ENCODE data around the gene SLC7A11. TPM values are rescaled to one million over a fixed set of nuclear protein-coding genes. Genes with fewer than 3 reads are reported as not detected.

The SLC7A11 gene
- total and polyA plus RNA-seq, 2 experiments from 2014 or later, result 10.0 to 33.9 TPM

DNA sequence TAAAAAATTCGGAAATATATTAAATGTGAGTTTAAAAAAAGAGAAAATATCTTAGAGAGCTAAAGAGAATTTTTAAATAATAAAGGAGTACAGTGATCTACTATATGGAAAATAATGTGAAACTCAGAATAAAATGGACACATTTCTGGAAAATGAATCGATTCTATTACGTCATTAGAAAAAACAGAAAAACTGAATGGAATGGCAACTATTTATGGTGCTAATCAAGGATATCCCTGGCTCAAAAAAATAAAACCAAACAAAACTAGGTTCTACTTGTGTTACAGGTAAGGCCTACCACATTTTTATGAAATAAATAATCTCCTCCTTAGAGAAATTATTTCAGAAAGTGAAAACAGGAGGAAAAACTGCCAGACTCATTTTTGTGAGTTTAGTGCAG lies 5.5 kb upstream of the SLC7A11 start (continued):
- TF ChIP-seq, protein P1, sequence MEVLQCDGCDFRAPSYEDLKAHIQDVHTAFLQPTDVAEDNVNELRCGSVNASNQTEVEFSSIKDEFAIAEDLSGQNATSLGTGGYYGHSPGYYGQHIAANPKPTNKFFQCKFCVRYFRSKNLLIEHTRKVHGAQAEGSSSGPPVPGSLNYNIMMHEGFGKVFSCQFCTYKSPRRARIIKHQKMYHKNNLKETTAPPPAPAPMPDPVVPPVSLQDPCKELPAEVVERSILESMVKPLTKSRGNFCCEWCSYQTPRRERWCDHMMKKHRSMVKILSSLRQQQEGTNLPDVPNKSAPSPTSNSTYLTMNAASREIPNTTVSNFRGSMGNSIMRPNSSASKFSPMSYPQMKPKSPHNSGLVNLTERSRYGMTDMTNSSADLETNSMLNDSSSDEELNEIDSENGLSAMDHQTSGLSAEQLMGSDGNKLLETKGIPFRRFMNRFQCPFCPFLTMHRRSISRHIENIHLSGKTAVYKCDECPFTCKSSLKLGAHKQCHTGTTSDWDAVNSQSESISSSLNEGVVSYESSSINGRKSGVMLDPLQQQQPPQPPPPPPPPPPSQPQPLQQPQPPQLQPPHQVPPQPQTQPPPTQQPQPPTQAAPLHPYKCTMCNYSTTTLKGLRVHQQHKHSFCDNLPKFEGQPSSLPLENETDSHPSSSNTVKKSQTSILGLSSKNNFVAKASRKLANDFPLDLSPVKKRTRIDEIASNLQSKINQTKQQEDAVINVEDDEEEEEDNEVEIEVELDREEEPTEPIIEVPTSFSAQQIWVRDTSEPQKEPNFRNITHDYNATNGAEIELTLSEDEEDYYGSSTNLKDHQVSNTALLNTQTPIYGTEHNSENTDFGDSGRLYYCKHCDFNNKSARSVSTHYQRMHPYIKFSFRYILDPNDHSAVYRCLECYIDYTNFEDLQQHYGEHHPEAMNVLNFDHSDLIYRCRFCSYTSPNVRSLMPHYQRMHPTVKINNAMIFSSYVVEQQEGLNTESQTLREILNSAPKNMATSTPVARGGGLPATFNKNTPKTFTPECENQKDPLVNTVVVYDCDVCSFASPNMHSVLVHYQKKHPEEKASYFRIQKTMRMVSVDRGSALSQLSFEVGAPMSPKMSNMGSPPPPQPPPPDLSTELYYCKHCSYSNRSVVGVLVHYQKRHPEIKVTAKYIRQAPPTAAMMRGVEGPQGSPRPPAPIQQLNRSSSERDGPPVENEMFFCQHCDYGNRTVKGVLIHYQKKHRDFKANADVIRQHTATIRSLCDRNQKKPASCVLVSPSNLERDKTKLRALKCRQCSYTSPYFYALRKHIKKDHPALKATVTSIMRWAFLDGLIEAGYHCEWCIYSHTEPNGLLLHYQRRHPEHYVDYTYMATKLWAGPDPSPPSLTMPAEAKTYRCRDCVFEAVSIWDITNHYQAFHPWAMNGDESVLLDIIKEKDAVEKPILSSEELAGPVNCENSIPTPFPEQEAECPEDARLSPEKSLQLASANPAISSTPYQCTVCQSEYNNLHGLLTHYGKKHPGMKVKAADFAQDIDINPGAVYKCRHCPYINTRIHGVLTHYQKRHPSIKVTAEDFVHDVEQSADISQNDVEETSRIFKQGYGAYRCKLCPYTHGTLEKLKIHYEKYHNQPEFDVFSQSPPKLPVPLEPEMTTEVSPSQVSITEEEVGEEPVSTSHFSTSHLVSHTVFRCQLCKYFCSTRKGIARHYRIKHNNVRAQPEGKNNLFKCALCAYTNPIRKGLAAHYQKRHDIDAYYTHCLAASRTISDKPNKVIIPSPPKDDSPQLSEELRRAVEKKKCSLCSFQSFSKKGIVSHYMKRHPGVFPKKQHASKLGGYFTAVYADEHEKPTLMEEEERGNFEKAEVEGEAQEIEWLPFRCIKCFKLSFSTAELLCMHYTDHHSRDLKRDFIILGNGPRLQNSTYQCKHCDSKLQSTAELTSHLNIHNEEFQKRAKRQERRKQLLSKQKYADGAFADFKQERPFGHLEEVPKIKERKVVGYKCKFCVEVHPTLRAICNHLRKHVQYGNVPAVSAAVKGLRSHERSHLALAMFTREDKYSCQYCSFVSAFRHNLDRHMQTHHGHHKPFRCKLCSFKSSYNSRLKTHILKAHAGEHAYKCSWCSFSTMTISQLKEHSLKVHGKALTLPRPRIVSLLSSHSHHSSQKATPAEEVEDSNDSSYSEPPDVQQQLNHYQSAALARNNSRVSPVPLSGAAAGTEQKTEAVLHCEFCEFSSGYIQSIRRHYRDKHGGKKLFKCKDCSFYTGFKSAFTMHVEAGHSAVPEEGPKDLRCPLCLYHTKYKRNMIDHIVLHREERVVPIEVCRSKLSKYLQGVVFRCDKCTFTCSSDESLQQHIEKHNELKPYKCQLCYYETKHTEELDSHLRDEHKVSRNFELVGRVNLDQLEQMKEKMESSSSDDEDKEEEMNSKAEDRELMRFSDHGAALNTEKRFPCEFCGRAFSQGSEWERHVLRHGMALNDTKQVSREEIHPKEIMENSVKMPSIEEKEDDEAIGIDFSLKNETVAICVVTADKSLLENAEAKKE (CRISPR knock-in tag; IDR thresholded peaks at IDR 0.05), result no peak
- TF ChIP-seq, protein P2, sequence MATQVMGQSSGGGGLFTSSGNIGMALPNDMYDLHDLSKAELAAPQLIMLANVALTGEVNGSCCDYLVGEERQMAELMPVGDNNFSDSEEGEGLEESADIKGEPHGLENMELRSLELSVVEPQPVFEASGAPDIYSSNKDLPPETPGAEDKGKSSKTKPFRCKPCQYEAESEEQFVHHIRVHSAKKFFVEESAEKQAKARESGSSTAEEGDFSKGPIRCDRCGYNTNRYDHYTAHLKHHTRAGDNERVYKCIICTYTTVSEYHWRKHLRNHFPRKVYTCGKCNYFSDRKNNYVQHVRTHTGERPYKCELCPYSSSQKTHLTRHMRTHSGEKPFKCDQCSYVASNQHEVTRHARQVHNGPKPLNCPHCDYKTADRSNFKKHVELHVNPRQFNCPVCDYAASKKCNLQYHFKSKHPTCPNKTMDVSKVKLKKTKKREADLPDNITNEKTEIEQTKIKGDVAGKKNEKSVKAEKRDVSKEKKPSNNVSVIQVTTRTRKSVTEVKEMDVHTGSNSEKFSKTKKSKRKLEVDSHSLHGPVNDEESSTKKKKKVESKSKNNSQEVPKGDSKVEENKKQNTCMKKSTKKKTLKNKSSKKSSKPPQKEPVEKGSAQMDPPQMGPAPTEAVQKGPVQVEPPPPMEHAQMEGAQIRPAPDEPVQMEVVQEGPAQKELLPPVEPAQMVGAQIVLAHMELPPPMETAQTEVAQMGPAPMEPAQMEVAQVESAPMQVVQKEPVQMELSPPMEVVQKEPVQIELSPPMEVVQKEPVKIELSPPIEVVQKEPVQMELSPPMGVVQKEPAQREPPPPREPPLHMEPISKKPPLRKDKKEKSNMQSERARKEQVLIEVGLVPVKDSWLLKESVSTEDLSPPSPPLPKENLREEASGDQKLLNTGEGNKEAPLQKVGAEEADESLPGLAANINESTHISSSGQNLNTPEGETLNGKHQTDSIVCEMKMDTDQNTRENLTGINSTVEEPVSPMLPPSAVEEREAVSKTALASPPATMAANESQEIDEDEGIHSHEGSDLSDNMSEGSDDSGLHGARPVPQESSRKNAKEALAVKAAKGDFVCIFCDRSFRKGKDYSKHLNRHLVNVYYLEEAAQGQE (IDR thresholded peaks at IDR 0.05; ENCODE audit: unreplicated experiment), result no peak
- TF ChIP-seq ZNF331 (CRISPR knock-in tag; IDR thresholded peaks at IDR 0.05; ENCODE audit: low read depth) (no peak), EZH2 (IDR thresholded peaks at IDR 0.05; ENCODE audit: low read depth, unreplicated experiment) (no peak)

DNA sequence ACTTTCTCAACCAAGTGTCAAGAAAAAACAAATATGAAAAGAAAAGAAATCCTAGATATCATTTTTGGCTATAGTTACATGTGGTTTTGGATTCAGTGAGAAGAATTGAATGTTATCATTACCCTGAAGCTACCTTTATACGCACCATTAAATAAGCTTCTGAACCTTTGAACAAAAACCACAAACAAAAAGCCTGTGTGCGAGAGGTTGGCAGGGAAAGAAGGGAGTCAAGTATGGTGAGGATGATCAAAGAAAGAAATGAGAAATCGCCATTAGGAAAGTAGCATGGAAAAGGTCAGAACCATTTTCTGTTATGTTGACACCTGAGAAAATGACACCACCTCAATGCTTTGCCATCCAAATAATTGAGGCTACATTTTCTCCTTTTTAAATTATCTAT lies 1.2 kb upstream of the SLC7A11 start:
- H3K4me3 Mint-ChIP-seq, result no peak overlapping the region
- Histone ChIP-seq H3K36me3 (ENCODE audit: insufficient read depth) (no peaks in the 10 kb centered on the region), H3K79me2 (replicated peaks; ENCODE audit: insufficient read depth) (peaks cover 34% of the 10 kb centered on the region), H3K27me3 (ENCODE audit: insufficient read depth) (no peaks in the 10 kb centered on the region), H3F3A (replicated peaks; ENCODE audit: low read depth) (no peaks in the 10 kb centered on the region), H3K27ac (ENCODE audit: low read depth) (peak overlapping the region; percentile 91), H4K20me1 (replicated peaks; ENCODE audit: insufficient read depth) (no peaks in the 10 kb centered on the region), H2AFZ (peak overlapping the region; percentile 54; the same call in 1 of the 2 replicates), H3K4me2 (no peak overlapping the region), H3K4me1 (ENCODE audit: insufficient read depth) (peaks cover 27% of the 10 kb centered on the region; the same call in 1 of the 2 replicates), H3K4me3 (no peak overlapping the region), H3K9me2 (ENCODE audit: insufficient read depth) (no peaks in the 10 kb centered on the region)
- H3K27me3 Mint-ChIP-seq (ENCODE audit: insufficient read depth, low read depth, poor library complexity), result peaks cover 11% of the 10 kb centered on the region
- no peak for ATAC-seq
- H3K9me3 Mint-ChIP-seq, result peaks cover 18% of the 10 kb centered on the region
- peak overlapping the region; percentile 98 for H3K27ac Mint-ChIP-seq
- H3K36me3 Mint-ChIP-seq (ENCODE audit: low read depth), result peaks cover 32% of the 10 kb centered on the region
- no peak for DNase-seq (ENCODE audit: low spot score)
- H3K4me1 Mint-ChIP-seq, result peaks cover 16% of the 10 kb centered on the region
- no peak for TF ChIP-seq CREB1 (CRISPR knock-in tag; IDR thresholded peaks at IDR 0.05; ENCODE audit: low read depth)
- TF ChIP-seq, protein P3, sequence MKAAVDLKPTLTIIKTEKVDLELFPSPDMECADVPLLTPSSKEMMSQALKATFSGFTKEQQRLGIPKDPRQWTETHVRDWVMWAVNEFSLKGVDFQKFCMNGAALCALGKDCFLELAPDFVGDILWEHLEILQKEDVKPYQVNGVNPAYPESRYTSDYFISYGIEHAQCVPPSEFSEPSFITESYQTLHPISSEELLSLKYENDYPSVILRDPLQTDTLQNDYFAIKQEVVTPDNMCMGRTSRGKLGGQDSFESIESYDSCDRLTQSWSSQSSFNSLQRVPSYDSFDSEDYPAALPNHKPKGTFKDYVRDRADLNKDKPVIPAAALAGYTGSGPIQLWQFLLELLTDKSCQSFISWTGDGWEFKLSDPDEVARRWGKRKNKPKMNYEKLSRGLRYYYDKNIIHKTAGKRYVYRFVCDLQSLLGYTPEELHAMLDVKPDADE (IDR thresholded peaks at IDR 0.05), result no peak
- no peak for TF ChIP-seq ZNF114 (CRISPR knock-in tag; IDR thresholded peaks at IDR 0.05)
- TF ChIP-seq POLR2AphosphoS5 (IDR thresholded peaks at IDR 0.05; ENCODE audit: low read depth), result no peak
- TF ChIP-seq, protein P4, sequence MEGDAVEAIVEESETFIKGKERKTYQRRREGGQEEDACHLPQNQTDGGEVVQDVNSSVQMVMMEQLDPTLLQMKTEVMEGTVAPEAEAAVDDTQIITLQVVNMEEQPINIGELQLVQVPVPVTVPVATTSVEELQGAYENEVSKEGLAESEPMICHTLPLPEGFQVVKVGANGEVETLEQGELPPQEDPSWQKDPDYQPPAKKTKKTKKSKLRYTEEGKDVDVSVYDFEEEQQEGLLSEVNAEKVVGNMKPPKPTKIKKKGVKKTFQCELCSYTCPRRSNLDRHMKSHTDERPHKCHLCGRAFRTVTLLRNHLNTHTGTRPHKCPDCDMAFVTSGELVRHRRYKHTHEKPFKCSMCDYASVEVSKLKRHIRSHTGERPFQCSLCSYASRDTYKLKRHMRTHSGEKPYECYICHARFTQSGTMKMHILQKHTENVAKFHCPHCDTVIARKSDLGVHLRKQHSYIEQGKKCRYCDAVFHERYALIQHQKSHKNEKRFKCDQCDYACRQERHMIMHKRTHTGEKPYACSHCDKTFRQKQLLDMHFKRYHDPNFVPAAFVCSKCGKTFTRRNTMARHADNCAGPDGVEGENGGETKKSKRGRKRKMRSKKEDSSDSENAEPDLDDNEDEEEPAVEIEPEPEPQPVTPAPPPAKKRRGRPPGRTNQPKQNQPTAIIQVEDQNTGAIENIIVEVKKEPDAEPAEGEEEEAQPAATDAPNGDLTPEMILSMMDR (conservative IDR thresholded peaks at IDR 0.05; ENCODE audit: low read depth in 2 of 2), result no peak
- no peak for TF ChIP-seq EZH2phosphoT487 (IDR thresholded peaks at IDR 0.05; ENCODE audit: unreplicated experiment)
- no peak for TF ChIP-seq EZH2 (IDR thresholded peaks at IDR 0.05; ENCODE audit: low read depth, unreplicated experiment)

Data from GM23338 (cell line).